Measurements from ENCODE around the gene SUGT1.
"Not testable (repeated sequence)": the region's sequence is repeated elsewhere in the genome, so short reads cannot be mapped to it uniquely, and the experiment has no call there.

The SUGT1 gene

DNA sequence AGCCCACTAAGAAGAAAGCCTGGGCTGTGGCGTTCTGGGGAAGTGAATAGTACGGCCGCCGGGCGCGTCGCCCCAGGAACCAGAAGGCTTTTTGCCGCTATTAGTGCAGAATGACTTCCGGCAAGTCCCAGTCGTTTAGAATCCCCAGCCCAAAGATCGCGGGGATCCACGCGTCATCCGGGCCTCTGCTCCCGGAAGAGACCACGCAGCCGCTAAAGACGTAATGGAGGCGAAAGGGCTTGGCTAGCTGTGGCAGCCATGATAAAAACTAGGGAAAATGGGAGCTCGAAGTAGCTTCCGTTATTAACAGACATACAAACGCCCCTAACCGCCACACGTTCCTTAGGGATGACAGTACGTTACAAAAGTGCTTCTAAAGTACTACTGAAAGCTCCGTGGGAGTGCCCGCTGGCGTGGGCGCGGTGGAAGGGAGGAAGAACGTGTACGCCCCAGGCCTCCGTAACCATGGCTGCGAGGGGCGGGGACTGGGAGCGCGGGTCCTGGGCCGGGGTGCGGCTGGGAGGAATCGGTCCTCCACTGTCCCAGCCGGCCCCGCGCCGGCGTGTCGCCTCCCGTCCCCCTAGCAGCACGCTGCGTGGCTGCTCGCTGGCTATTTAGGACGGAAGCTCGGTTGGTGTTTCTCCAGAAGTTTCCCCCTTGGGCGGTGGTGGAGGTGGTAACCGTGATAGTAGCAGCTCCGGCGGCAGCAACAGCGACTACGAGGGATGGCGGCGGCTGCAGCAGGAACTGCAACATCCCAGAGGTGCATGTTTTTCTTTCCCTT, at the start of gene SUGT1:
Gene SUGT1 (plus strand): TSS at position 641 of the 784 bp plus-strand sequence. CDS start 85 bp downstream, at position 726.
- DNase-seq (ENCODE audit: low read depth in 2 of 2), result peak; percentile 89 to 95

DNA sequence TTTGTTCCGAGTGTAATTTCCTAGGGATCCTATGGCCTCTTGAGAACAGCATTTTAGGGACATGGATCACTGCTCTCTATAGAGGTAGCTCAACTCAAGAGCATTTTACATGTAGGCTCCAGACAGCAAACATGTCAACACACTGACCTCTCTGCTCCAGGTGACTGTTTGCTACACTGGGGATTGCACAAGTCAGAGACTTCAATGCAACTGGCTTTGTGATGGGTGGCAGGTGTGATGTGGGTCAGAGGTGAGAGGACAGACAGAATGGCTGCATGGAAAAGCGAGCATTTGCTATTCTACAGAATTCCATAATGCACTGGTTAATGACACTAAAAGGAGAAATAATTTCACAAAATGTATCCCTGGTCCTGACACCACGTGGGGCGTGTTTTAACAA, 49.3 kb upstream of the SUGT1 start:
- not testable (repeated sequence) for DNase-seq (ENCODE audit: low read depth in 2 of 2)

DNA sequence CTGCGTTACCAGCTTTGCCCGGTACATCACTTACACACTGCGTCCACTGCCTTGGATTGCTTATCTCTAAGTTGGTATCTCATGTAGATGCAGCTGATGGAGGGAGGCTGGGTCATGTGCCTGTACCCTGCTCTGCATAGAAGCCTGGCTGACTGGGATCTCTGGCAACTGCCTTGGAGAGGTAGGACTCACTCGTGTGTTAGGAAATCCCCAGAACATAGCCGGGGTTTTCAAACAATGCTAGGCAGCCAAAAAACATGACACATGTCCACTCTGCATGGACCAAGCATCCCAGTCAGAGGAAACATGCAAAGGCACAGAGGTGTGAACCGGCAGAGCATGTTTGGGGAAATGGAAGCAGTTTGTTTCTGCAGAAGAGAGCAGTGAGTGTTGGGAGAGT, 46.5 kb upstream of the SUGT1 start:
- DNase-seq (ENCODE audit: low read depth in 2 of 2), result not testable (repeated sequence)

DNA sequence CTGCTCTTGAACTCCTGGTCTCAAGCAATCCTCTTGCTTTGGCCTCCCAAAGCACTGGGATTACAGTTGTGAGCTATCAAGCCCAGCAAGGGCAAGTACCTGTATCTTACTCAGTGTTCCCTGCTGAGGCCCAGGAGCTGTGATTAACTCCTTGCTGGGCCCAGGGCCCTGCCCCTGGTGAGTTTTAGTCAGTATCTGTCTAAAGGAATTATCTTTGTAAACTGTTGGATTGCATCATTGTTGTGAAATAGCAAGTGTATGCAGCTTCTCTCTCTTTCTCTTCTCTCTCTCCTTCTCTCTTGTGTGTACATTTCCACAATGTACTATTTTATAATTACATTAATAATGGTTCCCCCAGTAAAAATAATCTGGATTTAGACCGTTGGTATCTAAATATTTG, 45.8 kb upstream of the SUGT1 start:
- DNase-seq (ENCODE audit: low read depth in 2 of 2), result not testable (repeated sequence)

DNA sequence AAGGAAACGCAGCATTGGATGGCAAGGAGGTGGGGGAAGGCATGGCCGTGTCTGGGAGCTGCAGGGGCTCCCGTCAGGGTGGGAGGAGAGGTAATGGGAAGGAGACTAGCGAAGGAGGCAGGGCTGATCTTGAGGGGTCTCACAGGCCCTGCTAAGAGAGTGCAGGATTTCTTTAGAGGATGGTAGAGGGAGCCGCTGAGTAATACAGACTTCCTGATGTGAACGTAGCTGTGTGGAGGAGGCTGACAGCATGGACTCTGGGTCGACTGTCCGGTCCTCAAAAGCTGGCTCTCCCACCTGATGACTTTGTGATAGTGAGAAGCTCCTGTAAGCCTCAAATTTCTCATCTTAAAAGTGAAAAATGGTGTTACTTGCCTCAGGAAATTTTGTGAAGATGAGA, 44.5 kb upstream of the SUGT1 start:
- not testable (repeated sequence) for DNase-seq (ENCODE audit: low read depth in 2 of 2)

DNA sequence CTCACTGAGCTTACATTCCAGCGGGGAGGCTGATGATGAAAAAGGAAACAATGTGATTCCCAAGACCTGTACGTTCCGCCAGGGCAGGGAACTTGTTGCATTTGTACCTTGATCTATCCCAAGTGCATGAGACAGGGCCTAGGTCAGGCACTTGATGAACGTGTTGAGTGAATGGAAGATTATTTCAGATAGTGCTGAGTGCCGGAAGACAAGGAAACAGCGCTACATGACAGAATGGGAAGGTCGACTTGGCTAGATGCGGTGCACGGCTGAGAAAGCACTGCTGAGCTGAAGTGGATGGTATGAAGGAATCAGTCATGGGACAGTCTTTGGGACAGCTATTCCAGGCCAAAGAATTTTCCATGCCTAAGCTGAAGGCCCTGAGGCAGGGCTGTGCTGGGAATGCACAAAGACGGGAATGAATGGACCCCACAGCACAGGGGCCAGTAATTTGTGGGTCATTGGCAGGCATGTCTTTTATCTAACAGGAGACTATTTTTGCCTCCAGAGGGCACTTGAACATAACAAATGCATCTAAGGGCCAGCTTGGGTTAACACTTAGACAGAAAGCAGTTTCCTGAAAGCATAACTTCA, 43.5 kb upstream of the SUGT1 start:
- DNase-seq (ENCODE audit: low read depth in 2 of 2), result not testable (repeated sequence)

DNA sequence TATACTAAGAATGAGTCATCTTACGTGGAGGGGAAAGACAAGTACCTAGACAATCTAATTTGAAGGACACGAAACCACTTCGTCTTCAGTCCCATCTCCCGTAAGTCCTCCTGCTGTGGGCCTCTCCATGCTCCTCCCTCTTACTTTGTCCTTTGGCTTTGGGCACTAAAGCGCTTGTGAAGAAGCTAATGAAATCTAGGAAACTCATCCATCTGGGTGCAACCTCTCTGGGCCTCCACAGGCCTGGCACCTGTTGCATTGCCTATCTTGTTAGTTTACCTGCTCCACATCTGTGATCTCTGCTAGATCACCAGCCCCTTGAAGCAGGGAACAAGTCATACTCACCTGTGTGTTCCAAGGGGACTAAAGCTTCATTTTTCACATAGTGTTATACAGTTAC, 42.5 kb upstream of the SUGT1 start:
- not testable (repeated sequence) for DNase-seq (ENCODE audit: low read depth in 2 of 2)

DNA sequence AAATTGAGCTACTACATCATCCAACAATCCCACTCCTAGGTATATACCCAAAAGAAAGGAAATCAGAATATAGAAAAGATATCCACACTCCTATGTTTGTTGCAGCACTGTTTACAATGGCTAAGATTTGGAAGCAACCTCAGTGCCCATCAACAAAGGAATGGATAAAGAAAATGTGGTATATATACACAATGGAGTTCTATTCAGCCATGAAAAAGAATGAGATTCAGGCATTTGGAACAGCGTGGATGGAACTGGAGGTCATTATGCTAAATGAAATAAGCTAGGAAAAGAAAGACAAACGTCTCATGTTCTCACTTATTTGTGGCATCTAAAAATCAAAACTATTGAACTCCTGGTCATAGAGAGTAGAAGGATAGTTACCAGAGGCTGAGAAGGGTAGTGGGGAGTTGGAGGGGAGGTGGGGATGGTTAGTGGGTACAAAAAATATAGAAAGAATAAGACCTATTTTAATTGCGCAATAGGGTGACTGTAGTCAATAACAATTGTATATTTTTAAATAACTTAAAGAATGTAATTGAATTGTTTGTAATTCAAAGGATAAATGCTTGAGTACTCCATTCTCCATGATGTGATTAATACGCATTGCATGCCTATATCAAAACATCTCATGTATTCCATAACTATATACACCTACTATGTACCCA, 37.4 kb upstream of the SUGT1 start:
- DNase-seq (ENCODE audit: low read depth in 2 of 2), result no peak

DNA sequence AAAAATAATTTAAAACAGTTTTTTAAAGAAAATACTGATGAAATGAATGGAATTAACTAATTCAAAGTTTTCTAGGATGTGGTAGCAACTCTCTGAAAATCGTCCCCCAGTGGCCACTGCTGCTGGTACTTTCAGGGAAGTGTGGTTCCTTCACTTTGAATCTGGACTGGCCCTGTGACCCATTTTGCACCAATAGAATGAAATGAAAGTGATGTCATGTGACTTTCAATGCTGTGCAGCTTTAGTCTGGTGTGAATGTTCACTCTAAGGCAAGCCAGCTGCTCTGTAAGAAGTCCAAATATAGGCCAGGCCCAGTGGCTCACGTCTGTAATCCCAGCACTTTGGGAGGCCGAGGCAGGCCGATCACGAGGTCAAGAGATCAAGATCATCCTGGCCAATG, 36.8 kb upstream of the SUGT1 start:
- DNase-seq (ENCODE audit: low read depth in 2 of 2), result no peak

DNA sequence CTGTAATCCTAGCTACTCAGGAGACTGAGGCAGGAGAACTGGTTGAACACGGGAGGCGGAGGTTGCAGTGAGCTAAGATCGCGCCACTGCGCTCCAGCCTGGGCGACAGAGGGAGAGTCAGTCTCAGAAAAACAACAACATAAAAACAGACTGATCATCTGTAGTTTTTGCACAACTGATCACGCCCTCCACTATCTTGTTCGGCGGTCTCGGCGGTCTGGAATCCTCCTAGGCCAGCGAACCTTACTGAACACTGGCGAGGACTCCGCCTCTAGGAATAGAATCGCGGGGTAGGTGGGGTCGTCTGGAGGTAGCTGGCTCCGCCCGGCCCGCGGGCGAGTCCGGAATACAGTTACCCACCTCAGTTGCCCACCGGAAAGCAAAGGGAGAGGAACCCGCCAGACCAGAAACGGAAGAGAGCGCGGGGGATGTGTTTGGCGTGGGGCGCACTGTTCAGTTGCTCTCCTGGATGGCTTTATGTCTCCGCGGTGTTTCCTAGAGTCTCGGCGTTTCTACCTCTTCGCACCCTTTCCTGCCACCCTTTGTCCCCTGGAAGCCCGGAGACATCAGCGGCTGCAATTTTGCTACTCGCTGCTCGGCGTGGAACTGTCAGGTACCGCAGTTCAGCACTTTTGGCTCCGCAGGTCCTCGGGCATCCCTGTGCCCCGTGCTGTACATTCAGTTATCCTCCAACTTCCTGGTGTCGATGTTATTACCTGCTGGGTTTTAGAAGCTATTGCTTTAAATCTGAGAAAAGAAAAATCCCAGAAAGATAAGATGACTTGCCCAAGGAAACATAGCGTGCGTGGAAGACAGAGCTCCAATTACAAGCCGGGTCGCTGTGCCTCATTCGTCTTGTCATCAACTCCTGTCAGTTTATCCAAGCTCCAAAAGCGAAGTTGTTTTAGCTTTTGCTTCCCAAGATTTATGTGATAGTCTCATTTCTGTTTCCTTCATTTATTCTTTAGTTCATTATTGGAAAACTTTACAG, 35.3 kb upstream of the SUGT1 start:
- peak; percentile 67 to 70 for DNase-seq (ENCODE audit: low read depth in 2 of 2)

DNA sequence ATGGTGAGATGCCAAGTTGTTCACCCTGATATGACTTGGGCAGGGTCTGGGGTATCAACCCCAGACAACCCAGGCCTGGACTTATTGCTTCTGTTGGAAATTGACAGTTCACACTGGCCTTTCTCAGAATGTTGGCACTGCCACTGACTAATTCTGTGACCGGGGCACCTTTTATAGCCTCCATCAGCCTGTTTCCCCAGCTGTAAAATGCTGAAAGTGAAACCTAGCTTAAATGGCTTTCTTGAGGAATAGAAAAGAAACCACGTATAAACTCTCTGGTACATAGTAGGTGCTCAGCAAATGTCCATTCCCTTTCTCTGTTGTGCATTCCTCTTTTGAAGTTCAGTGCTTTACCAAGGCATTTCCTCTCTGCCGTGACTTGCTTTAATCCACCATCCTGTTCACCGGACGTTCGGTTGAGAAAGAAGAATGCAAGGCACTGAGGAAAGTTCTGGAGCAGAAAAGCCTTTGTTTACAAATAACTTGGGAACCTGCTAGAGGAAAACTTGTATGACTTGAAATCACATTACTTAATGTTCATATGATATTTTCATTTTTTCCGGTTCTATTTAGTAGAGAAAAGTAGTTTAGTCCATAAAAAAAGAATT, 21.4 kb upstream of the SUGT1 start:
- DNase-seq (ENCODE audit: low read depth in 2 of 2), result not testable (repeated sequence)

DNA sequence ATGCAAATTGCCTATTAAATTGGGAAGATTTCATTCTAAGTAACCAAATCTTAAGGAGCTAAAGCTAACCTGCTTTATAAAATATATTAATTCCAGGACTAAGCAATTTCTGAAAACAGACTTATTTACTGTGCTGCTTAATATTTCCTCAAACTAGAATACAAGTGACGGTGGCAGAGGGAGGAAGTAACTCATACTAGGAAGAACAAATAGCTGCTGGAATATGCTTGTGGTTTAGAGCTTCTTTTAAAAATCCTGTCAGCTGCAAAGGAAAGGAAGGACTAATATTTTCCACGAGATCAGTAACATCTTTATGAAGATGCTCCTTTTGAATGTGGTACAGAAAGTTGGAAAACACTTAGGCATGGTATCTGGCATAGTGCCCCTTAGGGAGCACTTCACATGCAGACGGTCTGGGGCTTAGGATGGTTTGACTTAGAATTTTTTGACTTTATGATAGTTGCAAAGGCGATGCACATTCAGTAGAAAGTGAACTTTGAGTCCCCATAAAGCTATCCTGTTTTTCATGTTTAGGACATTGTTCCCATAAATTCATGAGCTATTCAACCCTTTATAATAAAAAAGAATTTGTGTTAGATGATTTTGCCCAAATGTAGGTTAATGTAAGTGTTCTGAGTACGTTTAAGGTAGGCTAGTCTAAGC, 13.8 kb upstream of the SUGT1 start:
- no peak for DNase-seq (ENCODE audit: low read depth in 2 of 2)

DNA sequence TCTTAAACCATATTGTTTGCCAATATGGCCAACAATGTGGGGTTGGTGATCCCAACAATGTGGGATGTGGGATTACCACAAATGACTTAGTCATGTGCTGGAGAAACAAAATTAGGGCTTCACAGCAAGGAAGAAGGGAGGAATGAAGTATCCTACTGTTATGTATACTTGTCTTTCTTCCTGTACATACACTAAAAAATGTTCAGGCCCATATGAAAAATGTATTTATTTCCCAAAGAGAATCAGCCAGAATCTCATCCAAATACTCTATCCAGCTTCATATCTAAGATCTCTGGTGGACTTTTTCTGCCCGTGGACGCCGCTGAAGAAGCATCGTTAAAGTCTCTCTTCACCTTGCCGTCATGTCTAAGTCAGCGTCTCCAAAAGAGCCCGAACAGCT, 10.5 kb upstream of the SUGT1 start, which contains the start of gene HNRNPA1L2:
Gene HNRNPA1L2 (plus strand): TSS at position 301 of the 400 bp plus-strand sequence. CDS start 62 bp downstream, at position 363.
- DNase-seq (ENCODE audit: low read depth in 2 of 2), result no peak

DNA sequence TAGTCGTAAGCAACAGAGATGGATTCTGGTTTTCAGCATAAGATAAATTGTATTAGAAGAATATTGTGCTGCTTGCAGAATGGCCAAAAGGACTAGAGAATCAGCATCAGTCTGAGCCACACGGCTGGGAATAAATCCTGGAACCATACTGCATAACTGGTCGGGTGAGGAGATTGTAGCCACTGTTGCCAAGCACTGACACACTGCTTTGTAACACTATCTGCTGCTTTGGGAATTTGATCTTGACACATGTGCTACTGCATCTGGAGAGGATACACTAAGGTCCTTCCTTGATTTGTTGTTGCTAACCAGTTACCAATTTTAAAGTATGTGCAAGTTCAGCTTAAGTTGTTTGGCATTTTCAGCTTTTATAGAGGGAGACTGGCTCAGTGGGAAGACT, 8.5 kb upstream of the SUGT1 start:
- DNase-seq (ENCODE audit: low read depth in 2 of 2), result no peak

DNA sequence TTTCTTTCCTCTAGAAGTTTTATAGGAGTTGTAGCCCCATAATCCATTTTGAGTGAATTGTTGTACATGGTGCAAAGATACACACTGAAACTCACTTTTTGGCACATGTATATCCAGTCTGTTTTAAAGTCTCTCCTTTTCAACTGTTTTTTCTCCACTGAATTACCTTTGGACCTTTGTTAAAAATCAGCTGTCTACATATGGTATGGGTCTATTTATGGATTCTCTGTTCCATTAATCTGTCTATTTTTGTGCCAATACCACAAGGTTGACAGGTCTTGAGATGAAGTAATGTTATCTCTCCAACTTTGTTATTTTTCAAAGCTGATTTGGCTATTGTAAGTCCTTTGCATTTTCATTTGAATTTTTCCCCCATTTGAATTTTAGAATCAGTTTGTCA, 5.7 kb upstream of the SUGT1 start:
- no peak for DNase-seq (ENCODE audit: low read depth in 2 of 2)

DNA sequence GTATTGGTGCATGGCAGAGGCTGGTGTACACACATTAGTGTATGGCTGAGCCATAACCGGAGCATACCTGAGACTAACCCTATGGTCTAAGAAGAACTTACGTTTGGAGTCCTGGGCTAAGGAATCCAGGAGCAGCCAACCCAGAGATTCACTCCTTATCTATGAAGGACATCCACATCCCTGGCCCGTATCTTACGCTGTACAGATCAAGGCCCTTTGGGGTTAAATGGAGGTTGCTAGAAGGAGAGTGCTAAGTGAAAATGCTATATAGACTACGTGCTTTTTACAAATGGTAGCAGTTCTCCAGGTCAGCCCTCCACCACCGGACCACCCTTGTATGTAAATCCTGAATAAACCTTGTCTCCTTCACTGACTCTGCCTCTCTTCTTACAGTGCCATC, 1.9 kb upstream of the SUGT1 start:
- no peak for DNase-seq (ENCODE audit: low read depth in 2 of 2)

DNA sequence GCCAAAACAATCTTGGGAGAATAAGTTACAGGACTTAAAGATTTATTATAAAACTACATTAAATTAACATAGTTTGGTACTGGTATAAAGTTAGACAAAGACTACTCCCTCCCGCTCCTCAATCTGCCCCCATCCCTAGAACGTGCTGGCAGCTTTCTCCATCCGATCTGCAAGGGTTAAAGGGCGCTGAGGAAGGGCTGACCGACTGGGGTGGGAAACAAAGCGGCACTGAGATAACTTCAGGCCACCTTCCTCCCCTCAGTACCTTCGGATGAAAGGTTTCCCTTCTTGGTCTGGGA, 790 bp upstream of the SUGT1 start:
- DNase-seq (ENCODE audit: low read depth in 2 of 2), result no peak

DNA sequence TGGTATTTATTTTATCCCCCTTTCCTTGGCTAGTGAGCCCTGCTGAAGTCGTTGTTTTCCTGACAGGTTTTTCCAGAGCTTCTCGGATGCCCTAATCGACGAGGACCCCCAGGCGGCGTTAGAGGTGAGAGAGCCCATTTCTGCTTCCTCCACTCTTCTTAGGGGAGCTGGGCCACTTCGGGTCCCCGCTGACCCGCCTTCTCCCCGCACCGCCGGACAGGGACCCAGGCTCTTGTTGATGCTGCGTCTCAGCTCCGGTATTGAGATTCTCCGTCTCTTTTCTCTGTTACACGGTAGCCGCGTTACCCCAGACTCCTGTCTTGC, 306 bp downstream of the SUGT1 start:
- DNase-seq (ENCODE audit: low read depth in 2 of 2), result no peak

DNA sequence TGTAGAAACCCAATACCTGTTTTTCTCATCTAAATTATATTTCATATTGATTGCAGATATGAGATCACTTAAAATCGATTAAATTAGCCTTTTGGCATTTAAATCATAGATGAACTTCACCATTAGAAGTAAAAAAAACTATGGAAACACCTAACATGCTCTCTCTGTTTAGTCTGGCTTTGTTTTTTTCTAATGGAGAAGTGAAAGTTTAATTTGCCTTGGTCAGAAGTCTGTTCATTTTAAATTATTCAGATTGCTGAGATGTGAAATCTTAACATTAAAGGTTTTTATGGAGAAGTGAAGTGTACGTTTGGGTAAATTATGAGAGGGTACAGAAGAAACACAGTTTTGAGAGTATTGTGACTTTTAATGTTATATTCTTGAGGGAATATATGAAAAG, 6.7 kb downstream of the SUGT1 start:
- no peak for DNase-seq (ENCODE audit: low read depth in 2 of 2)

DNA sequence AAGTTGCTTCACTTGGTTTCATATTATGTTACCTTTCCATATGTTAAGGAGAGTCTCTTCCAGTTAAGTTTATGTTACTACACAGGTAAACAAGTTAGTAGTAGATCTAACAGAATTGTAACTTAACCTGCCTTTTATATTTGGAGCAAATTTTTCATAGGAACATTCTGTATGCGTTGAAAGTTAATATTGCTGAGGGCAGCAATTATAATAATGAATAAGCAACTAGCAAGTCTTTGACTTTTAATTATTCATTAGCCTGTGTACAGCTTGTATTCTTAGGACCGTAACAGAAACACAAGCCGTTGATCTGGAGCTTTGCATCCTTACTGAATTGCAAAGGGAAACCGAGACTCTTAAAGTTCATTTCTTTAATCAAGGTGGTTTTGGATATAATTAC, 11.6 kb downstream of the SUGT1 start:
- DNase-seq (ENCODE audit: low read depth in 2 of 2), result no peak

DNA sequence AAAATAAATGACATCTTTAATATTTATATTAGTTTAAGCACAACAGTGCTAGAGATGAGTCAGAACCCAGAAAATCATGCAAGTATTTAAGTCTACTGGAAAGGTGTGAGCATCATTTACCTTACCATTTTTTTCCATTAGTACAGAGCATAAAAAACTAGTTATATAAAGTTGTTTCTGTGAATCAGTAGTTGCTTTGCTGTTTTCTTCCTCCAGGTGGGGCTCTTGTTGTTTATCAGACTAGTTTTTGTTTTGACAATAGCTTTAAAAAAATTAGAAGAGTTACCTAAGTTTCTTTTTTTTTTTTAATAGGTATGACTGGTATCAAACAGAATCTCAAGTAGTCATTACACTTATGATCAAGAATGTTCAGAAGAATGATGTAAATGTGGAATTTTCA, 12.7 kb downstream of the SUGT1 start:
- DNase-seq (ENCODE audit: low read depth in 2 of 2), result no peak

Measured in stimulated activated CD4-positive, alpha-beta T cell treated with anti-CD3 and anti-CD28 coated beads, Interleukin-1b, Interleukin-23, amount 100 ng/mL, for 4 hours (primary cell).